ENCODE results near the gene GATA6. TPM values are rescaled to one million over a fixed set of nuclear protein-coding genes. Genes with fewer than 3 reads are reported as not detected.

GATA6 gene
- polyA plus RNA-seq, 1 of the 3 experiments (the other 2 are of a cell fraction) = not detected

DNA sequence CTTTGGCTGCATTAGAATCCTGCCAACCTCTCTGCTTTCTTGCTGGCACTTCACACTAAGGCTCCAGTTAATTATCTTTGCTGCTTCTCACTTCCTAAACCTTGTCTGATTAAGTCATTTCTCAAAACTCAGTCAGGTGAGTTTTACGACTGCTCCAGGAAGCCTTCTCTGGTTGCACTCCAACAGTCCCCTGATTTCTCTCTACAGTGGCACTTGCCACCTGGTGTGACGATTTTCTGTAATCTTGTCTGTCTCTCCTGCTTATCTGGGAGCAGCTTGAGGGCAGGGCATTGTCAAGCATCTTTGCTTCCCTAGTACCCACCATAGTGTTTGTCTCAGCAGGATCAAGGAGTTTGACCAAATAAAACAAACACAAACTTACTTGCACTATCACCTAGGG lies 10.4 kb upstream of the GATA6 start:
- ChIA-PET CTCF (no interaction called here), POLR2A (no interaction called here)
- Histone ChIP-seq H3F3A (replicated peaks; ENCODE audit: insufficient read depth) (no peaks in the 10 kb centered on the region), H3K4me3 (ENCODE audit: low read depth in 2 of 2, low read length in 1 of 2) (no peak overlapping the region), H3K27me3 (ENCODE audit: insufficient read depth) (peaks cover 58% of the 10 kb centered on the region), H3K36me3 (replicated peaks in 1 of 2; ENCODE audit: control insufficient read depth in 1 of 2, insufficient read depth in 2 of 2, low read length in 1 of 2) (no peaks in the 10 kb centered on the region), H3K9me2 (no peaks in the 10 kb centered on the region), H3K4me2 (no peak overlapping the region), H3K9me3 (no peaks in the 10 kb centered on the region), H3K27ac (ENCODE audit: low read depth in 2 of 2, low read length in 1 of 2) (no peak overlapping the region), H3K4me1 (ENCODE audit: control insufficient read depth in 1 of 2, insufficient read depth in 2 of 2, low read depth in 1 of 2, low read length in 1 of 2) (no peaks in the 10 kb centered on the region), H3K79me2 (ENCODE audit: insufficient read depth) (no peaks in the 10 kb centered on the region), H3K9ac (no peak overlapping the region), H2AFZ (ENCODE audit: low read depth) (no peak overlapping the region), H4K20me1 (ENCODE audit: insufficient read depth) (no peaks in the 10 kb centered on the region)
- TF ChIP-seq SMC3 (IDR thresholded peaks at IDR 0.05; ENCODE audit: low read depth, low read length) (no peak), POLR2AphosphoS5 (IDR thresholded peaks at IDR 0.05; ENCODE audit: low read depth, low read length) (no peak), EP300 (IDR thresholded peaks at IDR 0.05; ENCODE audit: borderline replicate concordance in 1 of 2, low read depth in 1 of 2, low read length in 1 of 2) (no peak), RCOR1 (IDR thresholded peaks at IDR 0.05; ENCODE audit: low read length) (no peak), FOSL2 (IDR thresholded peaks at IDR 0.05; ENCODE audit: borderline replicate concordance, low read depth) (no peak), RFX5 (IDR thresholded peaks at IDR 0.05; ENCODE audit: low read length) (no peak), MEF2A (IDR thresholded peaks at IDR 0.05; ENCODE audit: borderline replicate concordance, low read depth) (no peak), NFIC (IDR thresholded peaks at IDR 0.05; ENCODE audit: borderline replicate concordance) (no peak), CHD2 (IDR thresholded peaks at IDR 0.05; ENCODE audit: low read length, partially characterized antibody) (no peak), MXI1 (IDR thresholded peaks at IDR 0.05; ENCODE audit: low read depth, low read length) (no peak), RAD21 (IDR thresholded peaks at IDR 0.05; ENCODE audit: low read length) (no peak)
- TF ChIP-seq, protein P1, sequence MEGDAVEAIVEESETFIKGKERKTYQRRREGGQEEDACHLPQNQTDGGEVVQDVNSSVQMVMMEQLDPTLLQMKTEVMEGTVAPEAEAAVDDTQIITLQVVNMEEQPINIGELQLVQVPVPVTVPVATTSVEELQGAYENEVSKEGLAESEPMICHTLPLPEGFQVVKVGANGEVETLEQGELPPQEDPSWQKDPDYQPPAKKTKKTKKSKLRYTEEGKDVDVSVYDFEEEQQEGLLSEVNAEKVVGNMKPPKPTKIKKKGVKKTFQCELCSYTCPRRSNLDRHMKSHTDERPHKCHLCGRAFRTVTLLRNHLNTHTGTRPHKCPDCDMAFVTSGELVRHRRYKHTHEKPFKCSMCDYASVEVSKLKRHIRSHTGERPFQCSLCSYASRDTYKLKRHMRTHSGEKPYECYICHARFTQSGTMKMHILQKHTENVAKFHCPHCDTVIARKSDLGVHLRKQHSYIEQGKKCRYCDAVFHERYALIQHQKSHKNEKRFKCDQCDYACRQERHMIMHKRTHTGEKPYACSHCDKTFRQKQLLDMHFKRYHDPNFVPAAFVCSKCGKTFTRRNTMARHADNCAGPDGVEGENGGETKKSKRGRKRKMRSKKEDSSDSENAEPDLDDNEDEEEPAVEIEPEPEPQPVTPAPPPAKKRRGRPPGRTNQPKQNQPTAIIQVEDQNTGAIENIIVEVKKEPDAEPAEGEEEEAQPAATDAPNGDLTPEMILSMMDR (IDR thresholded peaks at IDR 0.05) = no peak
- TF ChIP-seq, protein P2, sequence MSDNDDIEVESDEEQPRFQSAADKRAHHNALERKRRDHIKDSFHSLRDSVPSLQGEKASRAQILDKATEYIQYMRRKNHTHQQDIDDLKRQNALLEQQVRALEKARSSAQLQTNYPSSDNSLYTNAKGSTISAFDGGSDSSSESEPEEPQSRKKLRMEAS (IDR thresholded peaks at IDR 0.05; ENCODE audit: low read depth) = no peak
- DNase-seq = no peak
- 35% methylated on average over 2 of the region's 2 CpGs for WGBS (ENCODE audit: low lambda C conversion rate)

DNA sequence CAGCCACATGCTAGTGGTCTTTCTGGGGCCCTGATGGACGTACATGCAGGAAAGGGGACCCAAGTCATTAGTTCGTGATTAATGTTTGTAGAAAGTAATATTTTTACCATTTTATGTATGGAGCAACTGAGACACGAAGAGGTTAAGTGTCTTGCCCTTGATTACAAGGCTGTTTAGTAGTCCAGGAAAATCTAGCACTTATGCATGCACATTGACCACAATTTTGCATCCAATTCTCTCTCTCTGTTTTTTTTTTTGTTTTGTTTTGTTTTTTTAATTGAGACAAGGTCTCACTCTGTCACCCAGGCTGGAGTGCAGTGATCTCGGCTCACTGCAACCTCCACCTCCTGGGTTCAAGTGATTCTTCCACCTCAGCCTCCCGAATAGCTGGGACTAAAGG lies 8.3 kb upstream of the GATA6 start:
- CTCF ChIA-PET = no interaction called here
- H3K27ac ChIP-seq (ENCODE audit: low read depth in 2 of 2, low read length in 1 of 2) = no peak overlapping the region
- H3F3A ChIP-seq (replicated peaks; ENCODE audit: insufficient read depth) = no peaks in the 10 kb centered on the region
- WGBS (ENCODE audit: low lambda C conversion rate) = 1% methylated on average over 5 of the region's 5 CpGs
- TF ChIP-seq EZH2phosphoT487 (IDR thresholded peaks at IDR 0.05; ENCODE audit: borderline replicate concordance, low read depth) (no peak), GABPA (IDR thresholded peaks at IDR 0.05; ENCODE audit: low read depth) (no peak), JUND (IDR thresholded peaks at IDR 0.05) (no peak), MEF2A (IDR thresholded peaks at IDR 0.05; ENCODE audit: borderline replicate concordance, low read depth) (no peak), ELF1 (IDR thresholded peaks at IDR 0.05) (no peak), NRF1 (IDR thresholded peaks at IDR 0.05; ENCODE audit: low read depth, low read length) (no peak), RFX5 (IDR thresholded peaks at IDR 0.05; ENCODE audit: low read length) (no peak), POLR2AphosphoS5 (IDR thresholded peaks at IDR 0.05; ENCODE audit: low read depth, low read length) (no peak), TCF12 (IDR thresholded peaks at IDR 0.05) (no peak), RAD21 (IDR thresholded peaks at IDR 0.05; ENCODE audit: low read length) (no peak), NFIC (IDR thresholded peaks at IDR 0.05; ENCODE audit: borderline replicate concordance) (no peak), SMC3 (IDR thresholded peaks at IDR 0.05; ENCODE audit: low read depth, low read length) (no peak), FOXM1 (IDR thresholded peaks at IDR 0.05; ENCODE audit: low read depth) (no peak), SIN3A (IDR thresholded peaks at IDR 0.05; ENCODE audit: borderline replicate concordance, low read depth, low read length) (no peak)
- TF ChIP-seq, protein P3, sequence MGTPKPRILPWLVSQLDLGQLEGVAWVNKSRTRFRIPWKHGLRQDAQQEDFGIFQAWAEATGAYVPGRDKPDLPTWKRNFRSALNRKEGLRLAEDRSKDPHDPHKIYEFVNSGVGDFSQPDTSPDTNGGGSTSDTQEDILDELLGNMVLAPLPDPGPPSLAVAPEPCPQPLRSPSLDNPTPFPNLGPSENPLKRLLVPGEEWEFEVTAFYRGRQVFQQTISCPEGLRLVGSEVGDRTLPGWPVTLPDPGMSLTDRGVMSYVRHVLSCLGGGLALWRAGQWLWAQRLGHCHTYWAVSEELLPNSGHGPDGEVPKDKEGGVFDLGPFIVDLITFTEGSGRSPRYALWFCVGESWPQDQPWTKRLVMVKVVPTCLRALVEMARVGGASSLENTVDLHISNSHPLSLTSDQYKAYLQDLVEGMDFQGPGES (IDR thresholded peaks at IDR 0.05; ENCODE audit: low read depth, low read length) = no peak
- peaks cover 69% of the 10 kb centered on the region for H3K27me3 ChIP-seq (ENCODE audit: insufficient read depth)
- POLR2A ChIA-PET = no interaction called here
- H3K4me1 ChIP-seq (ENCODE audit: control insufficient read depth in 1 of 2, insufficient read depth in 2 of 2, low read depth in 1 of 2, low read length in 1 of 2) = no peaks in the 10 kb centered on the region
- no peaks in the 10 kb centered on the region for H4K20me1 ChIP-seq (ENCODE audit: insufficient read depth)
- no peaks in the 10 kb centered on the region for H3K9me3 ChIP-seq
- no peak overlapping the region for H3K4me2 ChIP-seq
- no peaks in the 10 kb centered on the region for H3K9me2 ChIP-seq
- DNase-seq = no peak
- H3K36me3 ChIP-seq (replicated peaks in 1 of 2; ENCODE audit: control insufficient read depth in 1 of 2, insufficient read depth in 2 of 2, low read length in 1 of 2) = no peaks in the 10 kb centered on the region
- H3K79me2 ChIP-seq (ENCODE audit: insufficient read depth) = no peaks in the 10 kb centered on the region
- H3K4me3 ChIP-seq (ENCODE audit: low read depth in 2 of 2, low read length in 1 of 2) = no peak overlapping the region
- no peak overlapping the region for H2AFZ ChIP-seq (ENCODE audit: low read depth)
- no peak overlapping the region for H3K9ac ChIP-seq

Data from SK-N-SH (cell line).